Fibroblast of skin of left biceps (primary cell): ENCODE measurements around the gene PGAP6.
"Not testable (repeated sequence)": the region's sequence is repeated elsewhere in the genome, so short reads cannot be mapped to it uniquely, and the experiment has no call there.

Source experiments
- DNase-seq, 2 experiments: peaks; one replicate each; pipeline ENCODE4 v3.0.0-alpha.2; 2013; ENCODE audit warnings: low read depth in 2 of 2

PGAP6 gene

DNA sequence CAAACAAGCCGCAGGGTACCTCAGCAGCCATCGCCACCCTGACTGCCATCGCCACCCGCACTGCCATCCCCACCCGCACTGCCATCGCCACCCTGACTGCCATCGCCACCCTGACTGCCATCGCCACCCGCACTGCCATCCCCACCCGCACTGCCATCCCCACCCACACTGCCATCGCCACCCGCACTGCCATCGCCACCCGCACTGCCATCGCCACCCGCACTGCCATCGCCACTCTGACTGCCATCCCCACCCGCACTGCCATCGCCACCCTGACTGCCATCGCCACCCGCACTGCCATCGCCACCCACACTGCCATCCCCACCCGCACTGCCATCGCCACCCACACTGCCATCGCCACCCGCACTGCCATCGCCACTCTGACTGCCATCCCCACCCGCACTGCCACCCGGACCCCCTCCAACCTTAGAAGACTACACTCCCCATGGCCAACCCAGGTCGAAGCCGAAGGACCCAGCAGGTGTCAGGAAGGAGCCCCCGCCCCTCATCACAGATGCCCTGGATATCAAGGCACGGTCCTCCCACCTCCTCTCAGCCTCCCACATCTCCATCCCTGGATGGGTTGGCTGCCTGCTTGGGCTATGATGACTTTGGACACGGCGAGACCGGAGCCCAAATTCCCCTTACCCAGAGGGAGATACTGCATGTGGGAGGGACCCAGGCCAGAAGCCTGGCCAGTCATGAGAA lies 3.5 kb downstream of the PGAP6 start:
- not testable (repeated sequence) for DNase-seq

DNA sequence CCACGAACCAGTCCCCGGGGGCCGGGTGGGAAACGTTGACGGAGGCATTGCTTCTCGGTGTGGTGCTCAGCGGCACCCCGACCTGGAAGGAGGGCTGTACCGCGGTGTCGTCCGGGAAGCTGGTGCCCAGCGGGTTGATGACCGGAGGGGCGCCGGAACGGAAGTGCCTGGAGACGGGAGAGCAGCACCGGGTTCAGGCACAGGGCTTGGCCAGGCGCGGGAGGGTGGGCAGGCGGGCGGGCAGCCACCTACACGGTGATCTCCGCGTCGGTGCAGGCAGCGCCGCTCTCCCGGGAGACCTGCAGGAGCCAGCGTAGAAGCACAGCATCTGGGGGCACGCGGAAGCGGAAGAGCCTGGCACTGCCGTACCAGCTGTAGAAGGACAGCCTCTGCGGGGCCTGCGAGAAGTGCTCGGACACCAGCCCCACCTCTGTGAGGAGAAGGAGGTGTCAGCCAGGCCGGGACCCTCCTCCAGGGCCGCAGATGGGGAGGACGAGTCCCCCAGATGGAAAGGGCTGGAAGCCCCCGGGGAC lies 4.3 kb downstream of the PGAP6 start:
- no peak for DNase-seq

DNA sequence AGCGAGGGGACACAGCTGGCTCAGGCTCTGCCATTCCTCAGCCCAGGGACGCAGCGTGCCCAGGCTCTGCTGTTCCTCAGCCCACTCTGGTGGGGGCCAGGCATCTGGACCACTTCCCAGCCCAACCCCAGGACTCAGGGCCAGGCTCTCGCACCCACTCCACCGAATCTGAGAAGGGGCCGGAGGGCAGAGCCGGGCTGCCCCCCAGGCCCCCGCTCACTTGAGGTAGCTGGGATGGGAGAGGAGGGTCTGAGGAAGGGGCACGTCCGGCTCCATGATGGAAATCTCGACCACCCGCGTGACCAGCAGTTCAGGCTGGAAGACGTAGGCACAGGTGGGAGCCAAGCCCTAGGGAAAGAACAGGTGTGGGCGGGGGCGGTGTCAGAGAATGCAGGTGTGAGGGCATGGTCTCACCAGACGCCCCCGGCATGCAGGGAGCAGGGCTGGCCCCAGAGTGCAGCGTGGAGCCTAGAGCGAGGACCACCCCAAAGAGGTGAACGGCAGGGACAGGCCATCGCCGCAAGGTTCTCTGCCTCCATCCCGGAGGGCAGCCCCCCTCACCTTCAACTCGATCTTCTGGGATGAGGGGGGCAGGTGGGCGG lies 4.9 kb downstream of the PGAP6 start:
- DNase-seq: no peak

DNA sequence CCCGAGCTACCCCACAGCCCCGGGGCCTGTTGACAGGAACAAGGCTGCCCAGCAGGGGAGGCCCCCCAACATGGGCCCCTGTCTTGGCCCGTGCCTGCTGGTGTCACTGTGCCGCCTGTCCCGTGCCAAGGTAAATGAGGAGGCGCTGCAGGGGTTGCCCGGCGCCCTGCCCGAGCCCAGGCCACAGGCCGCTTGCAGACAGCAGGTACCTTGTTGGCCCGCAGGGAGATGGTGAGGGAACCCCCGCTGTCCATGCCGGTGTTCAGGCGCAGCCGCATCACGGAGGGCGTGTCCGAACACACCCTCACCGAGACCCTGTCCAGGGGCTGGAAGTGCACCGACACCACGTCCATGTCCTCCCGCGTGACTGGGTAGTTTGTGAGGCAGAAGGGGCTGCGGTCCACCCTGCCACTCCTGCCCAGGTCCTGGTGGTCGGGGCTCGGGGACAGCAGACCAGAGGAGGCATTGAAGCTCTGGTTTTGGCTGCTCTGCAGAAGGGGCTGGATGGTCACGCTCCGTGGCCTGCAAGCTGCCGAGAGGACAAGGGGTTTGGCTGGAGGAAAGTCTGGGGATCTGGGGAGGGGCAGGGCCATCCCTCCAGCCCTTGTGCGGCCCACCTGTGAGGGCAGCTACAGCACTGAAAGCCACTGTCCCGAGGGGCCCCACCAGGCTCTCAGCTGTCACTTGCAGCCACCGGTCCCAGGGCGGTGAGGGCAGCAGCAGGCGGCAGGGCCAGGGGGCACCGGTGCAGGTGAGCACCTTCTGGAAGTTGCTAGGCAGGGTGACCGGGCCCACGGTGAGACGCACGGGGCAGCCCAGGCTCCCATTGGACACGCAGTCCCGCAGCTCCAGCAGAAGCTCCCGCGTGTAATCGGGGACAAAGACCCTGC lies 5.6 kb downstream of the PGAP6 start:
- no peak for DNase-seq

DNA sequence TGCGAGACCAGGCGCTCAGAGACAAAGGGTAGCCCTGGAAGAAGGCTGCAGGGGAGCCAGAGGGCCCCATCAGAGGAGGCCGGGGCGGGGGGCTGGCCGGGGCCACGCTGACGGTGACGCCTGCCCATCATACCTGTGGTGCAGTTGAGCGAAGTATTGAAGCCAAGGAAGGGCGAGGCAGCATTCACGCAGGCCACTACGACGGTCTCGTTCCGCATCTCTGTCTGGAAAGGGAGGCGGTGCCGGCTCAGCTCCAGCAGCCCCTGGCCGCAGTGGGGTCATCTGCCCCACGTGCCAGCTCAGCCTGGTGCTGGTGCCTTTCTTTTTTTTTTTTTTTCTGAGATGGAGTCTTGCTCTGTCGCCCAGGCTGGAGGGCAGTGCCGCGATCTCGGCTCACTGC lies 6.6 kb downstream of the PGAP6 start:
- no peak for DNase-seq

DNA sequence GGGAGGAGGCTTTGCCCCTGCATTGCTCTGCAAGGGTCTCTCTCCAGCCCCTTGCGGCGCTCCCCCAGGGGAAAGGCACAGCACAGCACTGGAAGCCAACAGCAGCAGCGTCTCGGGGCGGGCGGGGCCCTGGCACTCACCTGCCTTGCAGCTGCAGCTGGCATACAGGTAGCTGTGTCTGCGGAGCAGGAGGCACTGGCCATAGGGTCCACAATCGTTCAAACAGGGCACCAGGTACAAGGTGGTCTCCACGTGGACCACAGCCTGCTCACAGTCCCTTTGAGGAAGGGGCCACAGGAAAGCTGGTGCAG lies 7.2 kb downstream of the PGAP6 start:
- no peak for DNase-seq

DNA sequence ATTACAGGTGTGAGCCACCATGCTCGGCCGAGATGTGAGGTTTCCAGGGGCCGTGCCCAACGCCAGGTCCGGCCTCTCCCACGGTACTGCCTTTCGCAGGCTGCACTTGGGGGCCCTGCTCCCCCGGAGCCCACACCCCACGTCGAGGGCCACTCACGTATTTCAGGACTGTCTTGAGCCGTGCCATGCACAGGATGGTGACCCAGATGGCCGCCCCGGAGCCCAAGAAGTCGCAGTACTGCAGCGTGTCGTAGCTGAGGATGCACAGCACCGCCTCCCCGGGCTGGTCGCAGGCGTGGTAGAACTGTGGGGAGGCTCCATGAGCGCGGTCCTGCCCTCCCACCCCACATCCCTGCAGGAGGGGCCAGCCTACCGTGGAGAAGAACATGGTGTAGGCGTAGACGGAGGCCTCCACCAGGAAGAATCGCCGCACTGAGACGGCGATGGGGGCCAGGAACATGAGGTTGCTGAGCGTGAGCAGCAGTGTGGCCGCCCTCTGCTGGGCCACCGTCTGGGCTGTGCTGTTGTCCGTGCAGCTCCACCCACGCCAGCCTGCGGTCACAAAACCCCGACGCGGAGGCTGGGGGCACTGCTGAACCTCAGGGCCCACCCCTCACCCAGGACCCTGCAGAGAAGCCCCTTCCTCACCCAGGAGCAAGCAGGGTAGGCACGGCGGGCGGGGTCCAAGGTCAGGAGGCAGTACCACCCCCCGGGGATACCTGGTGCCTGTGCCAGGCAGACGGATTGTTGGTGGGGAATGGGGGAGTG lies 7.7 kb downstream of the PGAP6 start:
- DNase-seq: no peak

DNA sequence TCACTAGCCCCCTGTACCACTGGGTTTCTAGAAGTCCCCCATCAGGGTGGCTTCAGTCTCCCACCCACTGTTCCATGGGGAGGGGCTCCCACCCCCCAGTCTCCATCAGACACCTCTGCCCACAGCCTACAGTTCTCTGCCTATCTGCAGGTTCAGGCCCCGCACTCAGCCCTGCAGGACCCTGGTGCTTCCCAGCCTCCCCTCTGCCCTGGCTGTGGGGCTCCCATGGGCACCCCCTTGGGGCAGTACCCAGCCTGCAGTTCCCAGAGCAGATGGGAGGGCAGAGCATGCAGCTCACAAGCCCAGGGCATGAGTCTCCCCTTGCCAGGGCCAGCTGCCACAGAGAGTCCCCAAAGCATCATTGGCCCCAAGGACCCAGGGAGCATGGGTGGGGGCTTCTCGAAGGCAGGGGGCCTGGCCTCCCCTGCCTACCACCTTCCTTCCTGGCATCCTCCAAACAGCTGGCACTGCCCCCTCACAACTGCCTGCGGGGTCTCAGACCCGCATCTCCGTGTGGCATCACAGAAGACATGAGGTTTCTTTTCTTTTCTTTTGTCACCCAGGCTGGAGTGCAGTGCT lies 8.7 kb downstream of the PGAP6 start:
- DNase-seq: no peak

DNA sequence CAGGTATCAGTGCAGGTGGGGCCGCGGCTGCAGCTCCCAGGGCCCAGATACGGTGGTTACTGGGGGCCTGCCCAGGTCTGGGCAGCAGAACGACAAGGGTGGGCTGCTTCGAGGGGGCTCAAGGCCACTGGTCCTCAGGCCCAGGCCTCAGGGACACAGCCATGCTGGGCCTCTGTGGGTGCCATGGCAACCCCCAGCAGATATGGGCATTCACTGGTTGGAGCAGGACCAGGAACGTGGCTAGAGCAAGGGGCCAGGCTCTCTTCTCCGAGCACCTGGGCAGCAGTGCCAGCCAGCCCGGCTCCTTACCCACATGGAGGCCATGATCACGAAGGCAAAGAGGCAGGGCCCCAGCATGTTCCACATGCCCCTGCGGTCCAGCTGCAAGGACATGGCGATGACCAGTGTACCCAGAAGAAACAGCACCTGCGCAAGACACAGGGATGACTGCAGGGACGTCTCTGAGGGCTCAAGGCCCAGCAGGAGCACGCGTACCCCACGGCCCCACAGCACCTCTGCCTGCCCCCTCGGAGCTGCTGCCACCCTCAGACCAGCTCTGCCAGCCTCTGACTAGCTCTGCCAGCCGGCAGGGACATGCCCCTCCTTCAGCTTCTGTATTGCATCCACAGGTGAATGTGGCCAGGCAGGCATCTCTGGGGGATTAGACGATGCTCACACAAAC lies 9.3 kb downstream of the PGAP6 start:
- no peak for DNase-seq

DNA sequence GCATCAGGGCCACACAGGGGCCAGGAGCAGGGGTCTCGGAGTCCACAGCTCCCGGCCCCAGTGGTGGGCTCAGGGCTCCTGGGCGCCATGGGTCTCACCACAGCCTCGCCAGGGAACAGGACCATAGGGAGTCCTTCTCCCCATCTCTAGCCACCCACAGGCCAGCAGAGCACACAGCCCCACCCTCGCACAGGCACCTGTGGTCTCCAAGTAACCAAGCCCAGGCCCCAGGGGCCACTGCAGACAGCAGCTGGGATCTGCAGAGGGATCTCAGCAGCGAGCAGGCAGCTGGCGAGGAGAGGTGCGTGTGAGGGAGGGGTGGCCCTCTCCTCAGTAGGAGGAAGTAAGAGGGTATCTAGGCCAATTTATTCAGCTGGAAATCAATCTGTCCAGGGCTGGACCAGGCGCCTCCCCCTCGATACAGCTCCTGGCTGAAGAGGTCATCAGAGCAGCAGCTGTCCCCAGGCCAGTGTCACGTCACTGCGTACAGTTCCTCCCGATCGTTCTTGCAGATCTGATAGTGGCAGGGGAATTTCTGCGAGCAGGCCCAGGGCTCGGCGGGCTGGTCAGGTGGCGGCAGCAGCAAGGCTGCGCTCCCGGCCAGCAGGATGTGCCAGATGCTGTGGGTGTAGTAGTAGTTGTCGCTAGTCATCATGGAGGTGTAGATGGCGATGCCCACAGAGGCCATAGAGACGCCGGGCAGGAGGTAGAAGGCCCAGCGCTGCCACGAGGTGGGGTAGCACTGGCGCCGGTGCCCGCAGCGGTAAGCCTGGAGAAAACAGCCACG lies 10.1 kb downstream of the PGAP6 start:
- DNase-seq: no peak

DNA sequence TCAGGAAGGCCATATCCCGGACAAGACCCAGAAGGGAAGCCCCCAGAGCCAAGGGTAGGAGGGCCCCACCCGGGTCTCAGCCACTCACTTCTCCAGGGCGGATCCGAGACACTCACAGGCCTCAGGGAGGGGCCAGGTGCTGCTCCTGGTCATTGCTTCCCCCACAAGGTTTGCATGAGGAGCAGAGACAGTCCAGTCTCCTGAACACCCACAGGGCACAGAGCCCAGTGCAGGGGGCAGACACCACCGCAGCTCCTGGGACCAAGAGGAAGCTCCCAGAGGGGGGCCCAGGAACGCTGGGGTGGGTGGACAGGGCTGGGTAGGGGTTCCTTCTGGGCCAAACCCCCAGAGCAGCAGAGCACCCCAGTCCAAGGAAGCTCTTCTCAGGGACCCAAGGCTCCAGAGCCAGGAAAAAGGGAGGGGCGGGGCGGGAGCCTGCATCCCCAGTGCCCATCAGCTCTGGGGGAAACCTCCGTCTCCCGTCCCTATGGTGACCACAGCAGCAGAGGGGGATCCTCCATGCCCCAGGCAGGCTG lies 10.7 kb downstream of the PGAP6 start:
- no peak for DNase-seq

DNA sequence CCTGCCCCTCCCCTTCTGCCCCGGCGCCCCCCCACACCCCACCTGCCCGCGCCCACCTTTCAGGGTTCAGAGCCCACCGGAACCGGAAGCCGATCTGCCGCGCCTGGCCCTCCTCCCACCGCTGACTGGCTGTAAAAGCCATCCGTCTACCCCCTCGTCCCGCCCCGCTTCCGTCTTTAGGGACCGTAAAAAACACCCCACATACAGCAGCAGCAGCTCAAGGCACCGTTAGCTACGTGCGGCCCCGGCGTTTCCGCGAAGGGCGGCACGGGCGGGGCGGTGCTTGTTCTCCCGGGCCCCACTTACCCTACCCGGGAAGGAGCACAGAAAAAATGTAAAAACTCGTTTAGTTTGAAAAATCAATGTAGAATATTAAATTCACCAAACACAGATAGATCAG lies 11.3 kb downstream of the PGAP6 start, which contains the start of gene MRPL28:
MRPL28 (minus strand) TSS at position 96 of the 400 bp plus-strand sequence. CDS start 320 bp downstream, outside the sequence.
- peak; percentile 84 to 86 for DNase-seq

DNA sequence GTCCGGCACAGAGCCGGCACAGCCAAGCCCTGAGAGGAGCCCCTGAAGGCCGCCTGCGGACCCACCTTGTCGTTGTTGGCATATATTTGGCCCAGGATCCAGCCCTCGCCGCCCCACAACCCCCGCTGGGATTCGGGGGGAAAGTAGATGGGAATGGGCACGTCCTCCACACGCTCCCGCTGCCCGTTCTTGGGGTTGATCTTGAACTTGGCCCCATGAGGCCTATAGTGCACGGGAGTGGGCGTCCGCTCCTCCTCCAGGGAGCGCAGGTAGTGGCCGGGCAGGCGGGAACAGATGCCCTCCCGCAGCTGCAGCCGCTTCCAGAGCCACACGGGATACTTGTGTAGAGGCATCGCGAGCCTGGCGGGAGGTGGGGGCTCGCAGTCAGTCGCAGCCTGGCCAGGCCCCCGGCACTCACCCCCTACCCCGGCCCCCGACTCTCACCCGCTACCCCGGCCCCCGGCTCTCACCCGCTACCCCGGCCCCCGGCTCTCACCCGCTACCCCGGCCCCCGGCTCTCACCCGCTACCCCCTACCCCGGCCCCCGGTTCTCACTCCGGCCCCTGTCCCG lies 11.8 kb downstream of the PGAP6 start:
- no peak for DNase-seq

DNA sequence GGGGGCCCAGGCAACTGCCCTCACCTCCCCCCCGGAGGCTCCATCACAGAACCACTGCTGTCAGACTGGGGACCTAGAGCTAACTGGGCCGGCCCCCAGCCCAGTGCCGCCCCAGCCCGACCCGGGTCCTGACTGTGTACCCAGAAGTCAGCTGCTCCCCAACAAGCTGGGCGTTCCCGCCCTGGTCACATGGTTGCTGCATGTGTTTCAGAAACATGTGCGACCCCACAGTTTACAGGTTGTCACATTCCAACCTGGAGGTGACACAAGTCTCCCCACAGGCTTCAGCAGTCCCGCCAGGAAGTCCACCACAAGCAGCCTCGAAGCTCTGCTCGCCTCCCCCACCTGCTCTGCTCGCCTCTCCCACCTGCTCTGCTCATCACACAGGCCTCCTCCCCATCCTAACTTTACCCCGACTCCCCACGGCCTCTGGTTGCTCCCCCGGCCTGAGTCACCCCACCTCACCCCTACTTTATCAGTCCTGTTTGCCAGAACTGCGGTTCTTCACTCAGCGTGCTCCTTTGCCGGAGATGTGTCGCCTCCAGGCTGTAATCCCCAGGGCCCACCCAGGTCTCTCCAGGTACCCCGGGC lies 12.4 kb downstream of the PGAP6 start:
- no peak for DNase-seq

DNA sequence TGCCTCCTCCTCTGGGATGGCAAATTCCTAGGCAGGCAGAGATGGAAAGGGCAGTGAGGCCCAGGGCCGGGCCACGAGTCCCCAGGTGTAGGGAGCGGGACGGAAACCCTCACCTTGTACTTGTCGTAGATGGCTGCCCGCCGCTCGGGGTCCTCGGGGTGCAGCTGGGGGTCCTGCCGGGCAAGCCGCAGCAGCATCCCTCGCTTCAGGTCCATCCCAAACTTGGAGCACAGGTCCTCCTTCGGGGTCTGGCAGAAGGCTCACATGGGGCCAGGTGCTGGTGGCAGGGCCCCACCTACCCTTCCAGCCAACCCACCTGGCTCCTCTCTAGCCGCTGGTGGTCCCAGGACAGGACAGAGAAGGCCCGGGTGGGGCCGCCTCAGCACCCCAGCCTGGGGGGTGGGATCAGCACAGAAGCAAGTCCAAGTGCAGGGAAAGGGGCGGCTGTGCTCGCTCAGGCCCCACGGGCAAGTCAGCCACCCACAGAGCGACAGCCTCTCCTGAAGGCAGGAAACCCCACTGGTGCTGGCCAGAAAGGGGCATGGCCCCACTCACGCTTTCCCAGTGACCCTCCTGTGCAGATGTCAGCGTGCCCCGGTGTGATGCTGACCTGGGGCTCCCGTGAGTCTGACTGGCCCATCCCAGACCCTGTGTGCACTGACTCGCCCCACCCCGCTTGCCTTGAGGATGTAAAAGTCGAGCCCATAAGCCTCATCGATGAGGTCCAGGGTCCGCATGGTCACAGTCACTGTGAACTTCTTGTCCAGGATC lies 13.2 kb downstream of the PGAP6 start:
- no peak for DNase-seq

DNA sequence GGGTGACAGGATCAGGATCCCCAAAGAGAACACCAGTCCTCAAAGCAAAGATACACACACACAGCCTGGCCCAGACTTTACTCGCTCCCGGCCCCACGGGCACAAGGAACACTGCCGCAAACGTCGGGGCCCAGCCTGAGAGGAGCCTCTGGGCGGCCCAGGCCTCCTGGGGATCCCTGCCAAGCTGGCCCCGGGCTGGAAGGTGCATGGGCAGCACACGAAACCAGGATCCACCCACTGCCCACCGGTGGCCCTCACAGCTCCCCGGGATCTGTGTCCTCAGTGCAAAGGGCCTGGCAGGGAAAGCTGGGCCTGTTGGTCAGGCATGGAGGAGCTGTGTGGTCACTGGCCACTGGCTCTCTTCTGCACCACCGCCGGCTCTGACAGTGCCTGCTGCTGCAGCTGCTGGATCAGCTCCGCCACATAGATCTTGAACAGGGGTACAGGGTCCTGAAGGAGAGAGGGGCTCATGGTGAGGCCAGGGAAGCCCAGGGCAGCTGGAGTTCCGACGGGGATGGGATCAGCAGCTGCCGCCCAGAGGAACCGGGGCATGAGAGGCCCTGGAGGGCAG lies 14.4 kb downstream of the PGAP6 start:
- DNase-seq: no peak

DNA sequence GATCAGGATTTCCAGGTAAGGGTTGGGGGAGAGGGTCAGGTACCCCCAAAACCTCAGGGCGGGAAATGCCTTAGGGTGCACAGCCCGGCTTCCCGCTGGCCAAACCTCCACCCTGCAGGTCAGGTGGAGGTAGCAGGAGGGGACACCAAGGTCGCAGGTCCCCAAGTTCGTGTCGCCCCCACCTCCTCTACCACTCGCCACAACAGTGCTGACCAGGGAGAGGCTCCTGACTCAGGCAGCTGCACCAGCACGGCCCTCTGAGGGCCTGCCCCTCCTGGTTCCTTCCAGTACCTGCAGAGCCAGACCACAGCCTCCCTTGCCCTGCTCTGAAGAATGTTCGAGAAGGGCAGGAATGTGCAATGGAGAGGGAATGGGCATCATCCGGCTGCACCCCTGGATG lies 15.3 kb downstream of the PGAP6 start:
- DNase-seq: no peak
